Uterus (tissue), 2 donors: Measurements from ENCODE around the gene TMEM234.

Source experiments
- POLR2A ChIP-seq, 2 donors: fragments of 450-650 bp; IDR thresholded peaks; one replicate each; pipeline ENCODE4 v1.6.1; 2016; ENCODE audit warnings: antibody characterized with exemption in 2 of 2, mild to moderate bottlenecking in 1 of 2, moderate library complexity in 1 of 2
- TF ChIP-seq, protein P1 (sequence below), 4 experiments: fragments of 200-600 bp in 2 of 4; fragments of 450-650 bp in 2 of 4; sonication (generic) in 2 of 4; IDR thresholded peaks; one replicate each; pipeline ENCODE4 v1.5.1; 2016 to 2019; ENCODE audit warnings: antibody characterized with exemption in 4 of 4, mild to moderate bottlenecking in 2 of 4, moderate library complexity in 1 of 4

DNA sequence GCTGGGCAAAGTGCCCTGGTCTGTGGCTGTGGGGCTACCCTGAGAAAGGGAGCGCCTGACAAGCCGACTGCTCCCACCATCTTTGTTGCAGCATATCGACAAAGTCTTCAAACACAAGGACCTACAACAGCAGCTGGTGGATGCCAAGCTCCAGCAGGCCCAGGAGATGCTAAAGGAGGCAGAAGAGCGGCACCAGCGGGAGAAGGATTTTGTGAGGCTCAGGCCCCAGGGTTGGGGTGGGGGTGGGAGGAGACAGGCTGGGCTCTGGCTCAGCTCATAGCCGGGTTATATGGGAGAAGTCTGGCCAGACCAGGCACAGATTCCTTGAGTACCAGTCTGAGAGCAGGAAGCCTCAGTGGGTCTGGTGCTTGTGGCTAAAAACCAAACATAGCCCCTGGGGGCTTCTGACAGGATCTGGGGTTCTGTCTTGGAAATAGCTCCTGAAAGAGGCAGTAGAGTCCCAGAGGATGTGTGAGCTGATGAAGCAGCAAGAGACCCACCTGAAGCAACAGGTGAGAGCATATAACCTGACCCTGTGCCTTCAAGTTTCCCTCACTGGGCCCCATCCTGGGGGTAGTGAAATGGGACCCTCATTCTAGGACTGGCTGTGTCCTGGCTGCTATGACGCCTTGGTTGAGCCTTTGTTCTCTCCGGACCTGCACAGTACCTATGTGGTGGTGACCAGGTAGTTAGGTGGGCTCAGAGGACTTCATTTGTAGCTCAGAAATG is 29.8 kb downstream of the TMEM234 start:
- TF ChIP-seq, protein P1, sequence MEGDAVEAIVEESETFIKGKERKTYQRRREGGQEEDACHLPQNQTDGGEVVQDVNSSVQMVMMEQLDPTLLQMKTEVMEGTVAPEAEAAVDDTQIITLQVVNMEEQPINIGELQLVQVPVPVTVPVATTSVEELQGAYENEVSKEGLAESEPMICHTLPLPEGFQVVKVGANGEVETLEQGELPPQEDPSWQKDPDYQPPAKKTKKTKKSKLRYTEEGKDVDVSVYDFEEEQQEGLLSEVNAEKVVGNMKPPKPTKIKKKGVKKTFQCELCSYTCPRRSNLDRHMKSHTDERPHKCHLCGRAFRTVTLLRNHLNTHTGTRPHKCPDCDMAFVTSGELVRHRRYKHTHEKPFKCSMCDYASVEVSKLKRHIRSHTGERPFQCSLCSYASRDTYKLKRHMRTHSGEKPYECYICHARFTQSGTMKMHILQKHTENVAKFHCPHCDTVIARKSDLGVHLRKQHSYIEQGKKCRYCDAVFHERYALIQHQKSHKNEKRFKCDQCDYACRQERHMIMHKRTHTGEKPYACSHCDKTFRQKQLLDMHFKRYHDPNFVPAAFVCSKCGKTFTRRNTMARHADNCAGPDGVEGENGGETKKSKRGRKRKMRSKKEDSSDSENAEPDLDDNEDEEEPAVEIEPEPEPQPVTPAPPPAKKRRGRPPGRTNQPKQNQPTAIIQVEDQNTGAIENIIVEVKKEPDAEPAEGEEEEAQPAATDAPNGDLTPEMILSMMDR (IDR thresholded peaks at IDR 0.05), result no peak
- no peak for TF ChIP-seq POLR2A (IDR thresholded peaks at IDR 0.05)
